Fibroblast of the aortic adventitia (primary cell): ENCODE data around the gene RPRD1B. TPM values are rescaled to one million over a fixed set of nuclear protein-coding genes. Genes with fewer than 3 reads are reported as not detected.
A peak's percentile ranks its signal among the peaks of the same experiment; 100 is the strongest.

ENCODE experiments used
- DNase-seq: peaks from one replicate; pipeline ENCODE4 v3.0.0-alpha.2; 2010; ENCODE audit warnings: low read depth
- H3K4me3 ChIP-seq: 2 replicates; pipeline ENCODE4 v1.5.1; 2011; ENCODE audit warnings: low read depth, mild to moderate bottlenecking, control low read depth, low read length, moderate library complexity
- total RNA-seq: library from RNA; depleted of rRNA; stranded (reverse); fragments of >200 nt; gene quantifications from 2 replicates; pipeline ENCODE4 v1.2.3, GENCODE V29; 2012; ENCODE audit warnings: low replicate concordance
- TF ChIP-seq, protein P1 (sequence below): IDR thresholded peaks from 2 replicates; pipeline ENCODE4 v1.5.1; 2011; ENCODE audit warnings: mild to moderate bottlenecking, low read length, control low read depth, inconsistent platforms; ENCODE audit not compliant: insufficient read depth

Gene RPRD1B
- total RNA-seq, 1 donor: 19.5 TPM

DNA sequence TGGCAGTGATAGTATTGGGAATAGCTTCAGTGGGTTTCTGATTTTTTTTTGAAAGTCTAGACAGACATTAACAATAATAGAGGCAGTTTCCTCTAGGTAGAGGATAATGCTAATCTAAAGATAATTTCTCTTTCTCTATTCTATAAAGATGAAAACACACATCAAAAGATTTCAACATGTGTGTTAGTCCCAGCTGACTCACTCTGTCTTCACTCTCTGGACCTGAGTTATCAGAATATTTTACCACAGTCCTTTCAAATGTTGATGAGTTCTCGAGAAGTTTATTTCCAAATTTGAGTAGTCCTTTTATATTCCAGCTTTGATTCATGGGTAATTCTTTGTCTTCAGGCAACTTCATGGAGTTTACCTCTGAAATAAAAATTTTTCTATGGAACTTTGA is 17.1 kb downstream of the RPRD1B start:
- H3K4me3 ChIP-seq: no peak overlapping the region
- DNase-seq: peak; percentile 65
- TF ChIP-seq, protein P1, sequence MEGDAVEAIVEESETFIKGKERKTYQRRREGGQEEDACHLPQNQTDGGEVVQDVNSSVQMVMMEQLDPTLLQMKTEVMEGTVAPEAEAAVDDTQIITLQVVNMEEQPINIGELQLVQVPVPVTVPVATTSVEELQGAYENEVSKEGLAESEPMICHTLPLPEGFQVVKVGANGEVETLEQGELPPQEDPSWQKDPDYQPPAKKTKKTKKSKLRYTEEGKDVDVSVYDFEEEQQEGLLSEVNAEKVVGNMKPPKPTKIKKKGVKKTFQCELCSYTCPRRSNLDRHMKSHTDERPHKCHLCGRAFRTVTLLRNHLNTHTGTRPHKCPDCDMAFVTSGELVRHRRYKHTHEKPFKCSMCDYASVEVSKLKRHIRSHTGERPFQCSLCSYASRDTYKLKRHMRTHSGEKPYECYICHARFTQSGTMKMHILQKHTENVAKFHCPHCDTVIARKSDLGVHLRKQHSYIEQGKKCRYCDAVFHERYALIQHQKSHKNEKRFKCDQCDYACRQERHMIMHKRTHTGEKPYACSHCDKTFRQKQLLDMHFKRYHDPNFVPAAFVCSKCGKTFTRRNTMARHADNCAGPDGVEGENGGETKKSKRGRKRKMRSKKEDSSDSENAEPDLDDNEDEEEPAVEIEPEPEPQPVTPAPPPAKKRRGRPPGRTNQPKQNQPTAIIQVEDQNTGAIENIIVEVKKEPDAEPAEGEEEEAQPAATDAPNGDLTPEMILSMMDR: no peak

DNA sequence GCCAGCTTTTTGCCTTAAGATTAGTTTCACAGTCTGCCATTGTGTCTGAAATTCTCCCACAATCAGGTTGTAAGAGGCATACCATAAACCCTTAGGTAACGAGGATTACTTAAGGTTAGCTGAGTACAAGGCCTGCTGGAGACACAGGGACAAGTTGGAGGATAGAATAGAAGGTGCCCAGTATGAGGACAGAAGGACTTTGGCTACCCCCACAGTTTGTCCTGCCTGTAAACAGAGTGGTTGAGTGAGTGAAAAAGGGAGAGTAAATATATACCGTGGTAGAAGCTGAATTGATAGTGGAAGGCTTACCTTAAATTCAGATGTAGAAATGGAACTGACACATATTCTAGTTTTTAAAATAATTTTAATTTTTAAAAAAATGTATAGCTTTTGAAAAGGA is 19.3 kb downstream of the RPRD1B start:
- no peak for DNase-seq
- TF ChIP-seq, protein P1: no peak
- no peak overlapping the region for H3K4me3 ChIP-seq

DNA sequence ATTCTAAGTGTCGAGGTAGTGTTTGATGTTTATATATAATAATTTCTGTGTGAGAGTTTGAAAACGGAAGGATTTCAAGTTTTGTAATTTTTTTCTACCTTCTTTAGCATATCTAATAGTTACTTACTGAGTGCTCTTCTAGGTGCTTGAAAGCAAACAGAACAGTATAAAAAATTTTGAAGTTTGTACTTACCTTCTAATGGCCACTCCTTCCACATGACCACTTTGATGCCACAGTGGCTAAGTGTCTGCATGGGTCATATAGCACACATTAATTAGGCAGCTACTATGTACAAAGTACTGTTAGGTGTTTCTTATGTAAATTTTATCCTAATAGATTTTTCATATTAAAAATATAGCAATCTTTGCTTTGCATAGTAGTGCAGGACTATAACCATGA is 21.1 kb downstream of the RPRD1B start:
- no peak overlapping the region for H3K4me3 ChIP-seq
- TF ChIP-seq, protein P1: no peak
- no peak for DNase-seq

DNA sequence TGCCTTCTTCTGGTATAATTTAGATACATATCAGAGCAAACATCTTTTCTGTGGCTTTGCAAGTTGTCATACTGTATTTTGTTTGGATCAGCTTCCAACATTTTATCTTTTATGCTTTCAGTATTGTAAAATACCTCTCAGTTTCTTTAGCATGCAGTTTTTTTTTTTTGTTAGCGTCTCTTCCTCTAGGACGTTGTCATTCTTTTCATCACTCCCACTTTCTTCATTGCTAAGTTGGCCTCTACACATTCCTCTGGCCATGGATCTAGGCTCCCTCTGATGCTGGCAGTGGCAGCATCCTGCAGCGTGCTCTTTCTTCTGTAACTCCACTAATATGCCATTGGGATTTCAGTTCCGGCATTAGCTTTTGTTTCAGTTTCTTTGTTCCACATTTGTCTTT is 21.7 kb downstream of the RPRD1B start:
- no peak overlapping the region for H3K4me3 ChIP-seq
- TF ChIP-seq, protein P1: no peak
- DNase-seq: peak; percentile 74

DNA sequence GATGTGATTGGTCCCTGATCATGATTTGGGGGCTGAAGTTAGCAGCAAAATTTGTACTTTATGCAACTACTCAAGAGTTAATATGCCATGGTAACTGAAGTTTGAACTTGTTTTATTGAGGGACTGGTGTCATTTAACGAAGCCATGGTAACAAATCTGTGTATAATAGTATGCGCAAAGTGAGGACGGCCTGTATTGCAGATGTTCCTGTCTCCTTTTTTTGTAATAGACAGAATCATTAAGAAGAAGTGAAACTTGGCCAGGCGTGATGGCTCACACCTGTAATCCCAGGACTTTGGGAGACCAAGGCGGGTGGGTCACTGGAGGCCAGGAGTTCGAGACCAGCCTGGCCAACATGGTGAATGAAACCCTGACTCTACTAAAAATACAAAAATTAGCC is 22.3 kb downstream of the RPRD1B start:
- DNase-seq: no peak
- H3K4me3 ChIP-seq: no peak overlapping the region
- TF ChIP-seq, protein P1: no peak

DNA sequence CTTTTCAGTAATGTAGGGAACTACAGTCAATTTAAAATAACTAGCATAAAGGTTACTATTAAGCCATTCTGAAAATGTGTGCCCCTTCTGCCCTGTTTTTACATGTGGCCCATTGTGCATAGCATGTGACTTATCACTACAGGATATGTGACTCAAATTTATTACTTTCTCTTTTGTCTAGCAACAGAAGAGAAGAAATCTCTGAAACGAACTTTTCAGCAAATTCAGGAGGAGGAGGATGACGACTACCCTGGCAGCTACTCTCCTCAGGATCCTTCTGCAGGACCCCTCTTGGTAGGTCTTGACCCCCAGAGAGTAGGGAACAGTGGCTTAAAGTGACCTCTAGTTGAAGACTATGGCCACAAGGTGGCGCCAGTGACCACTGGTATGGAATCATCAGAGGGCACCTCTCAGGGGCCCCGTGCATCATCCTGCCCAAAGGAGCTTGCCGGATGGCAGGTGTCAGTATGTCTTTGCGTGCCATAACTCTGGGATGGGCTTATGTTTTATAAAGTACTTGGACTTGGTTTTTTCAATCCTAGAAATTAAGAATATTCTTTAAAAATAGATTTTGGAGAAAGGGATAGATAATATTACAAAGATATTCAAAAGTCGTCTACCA is 23.9 kb downstream of the RPRD1B start:
- DNase-seq: peak; percentile 78
- TF ChIP-seq, protein P1: peak; percentile 75

DNA sequence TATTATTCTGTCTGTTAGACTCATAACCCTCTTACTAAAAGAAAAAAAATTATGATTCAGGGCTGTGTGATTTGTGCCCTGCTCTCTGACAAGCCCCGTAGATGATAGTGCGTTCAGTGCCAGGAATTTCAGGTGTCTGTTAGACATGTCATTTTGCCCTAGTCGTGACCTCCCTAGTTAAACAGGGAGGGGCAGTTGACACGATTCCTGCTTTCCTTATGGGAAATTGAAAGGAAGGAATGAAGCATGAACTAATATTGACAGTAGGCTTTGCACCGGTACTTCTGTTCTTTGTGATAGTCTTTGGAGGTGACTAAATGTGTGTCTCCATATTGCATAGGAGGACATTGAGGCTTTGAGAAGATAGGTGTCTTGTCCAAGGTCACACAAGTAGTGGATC is 26.3 kb downstream of the RPRD1B start:
- DNase-seq: no peak
- TF ChIP-seq, protein P1: no peak
- H3K4me3 ChIP-seq: no peak overlapping the region

More for the DNA sequence above, 23.9 kb downstream of the RPRD1B start:
- no peak overlapping the region for H3K4me3 ChIP-seq
